B cell (primary cell): ENCODE results near the gene SDR39U1. TPM values are rescaled to one million over a fixed set of nuclear protein-coding genes. Genes with fewer than 3 reads are reported as not detected.

Source experiments
- ATAC-seq: fragments of 200-7000 bp; cut with Tn5 transposase; one replicate; pipeline ENCODE4 v1.10.0; 2021; ENCODE audit warnings: low read depth, mild to moderate bottlenecking, moderate number of reproducible peaks, moderate library complexity
- CTCF ChIA-PET: fragments of 350-600 bp; sonication (Branson Sonifier 250); formaldehyde crosslinking; loops from one replicate; lab custom pipeline; 2021; ENCODE audit warnings: antibody characterized with exemption, inconsistent platforms; lab: Charles Lee
- POLR2A ChIA-PET: fragments of 350-600 bp; sonication (Branson Sonifier 250); formaldehyde crosslinking; loops from one replicate; lab custom pipeline; 2021; ENCODE audit warnings: antibody characterized with exemption; lab: Charles Lee
- DNase-seq: peaks from one replicate; pipeline ENCODE4 v3.0.0; 2013
- H2AFZ ChIP-seq: 2 replicates; pipeline ENCODE4 v1.6.1; 2012; ENCODE audit warnings: mild to moderate bottlenecking, low read depth, low read length; ENCODE audit not compliant: insufficient read depth, poor library complexity, severe bottlenecking
- H3K27ac ChIP-seq, 2 donors: 1 replicate in 1 of 2; 2 replicates in 1 of 2; pipeline ENCODE4 v1.5.1; 2012 to 2013; ENCODE audit warnings: low read length in 2 of 2, mild to moderate bottlenecking in 2 of 2, moderate library complexity in 1 of 2
- H3K27me3 ChIP-seq, 4 experiments: fragments of 200-600 bp in 1 of 4; sonication (generic) in 1 of 4; replicated peaks in 1 of 4; 1 replicate in 2 of 4; 2 replicates in 2 of 4; pipeline versions ENCODE4 v1.6.1 to v1.7.0; 2013 to 2016; ENCODE audit warnings: low read length in 3 of 4, mild to moderate bottlenecking in 2 of 4, mixed read lengths in 1 of 4, moderate library complexity in 1 of 4; ENCODE audit not compliant: insufficient read depth in 4 of 4, control insufficient read depth in 3 of 4; ENCODE audit errors: control extremely low read depth in 1 of 4
- H3K36me3 ChIP-seq, 2 experiments: replicated peaks in 1 of 2; 1 replicate in 1 of 2; 2 replicates in 1 of 2; pipeline versions ENCODE4 v1.6.1 to v1.7.1; 2013; ENCODE audit warnings: low read length in 1 of 2; ENCODE audit not compliant: insufficient read depth in 2 of 2, control insufficient read depth in 1 of 2; ENCODE audit errors: control extremely low read depth in 1 of 2, extremely low read depth in 1 of 2
- H3K4me1 ChIP-seq, 2 donors: fragments of 200-600 bp in 1 of 2; sonication (generic) in 1 of 2; 1 replicate in 1 of 2; 2 replicates in 1 of 2; pipeline versions ENCODE4 v1.5.1 to v1.6.1; 2013 to 2017; ENCODE audit warnings: low read length in 2 of 2; ENCODE audit not compliant: control insufficient read depth in 2 of 2, insufficient read depth in 2 of 2
- H3K4me2 ChIP-seq: replicated peaks from 2 replicates; pipeline ENCODE3; 2012; ENCODE audit warnings: mild to moderate bottlenecking, low read depth, low read length; ENCODE audit not compliant: poor library complexity, severe bottlenecking
- H3K4me3 ChIP-seq, 5 experiments: fragments of 200-600 bp in 1 of 5; sonication (generic) in 1 of 5; 1 replicate in 3 of 5; 2 replicates in 2 of 5; pipeline versions ENCODE4 v1.5.1 to v1.7.0; 2011 to 2016; ENCODE audit warnings: low read length in 4 of 5, mild to moderate bottlenecking in 4 of 5, low read depth in 2 of 5, control low read depth in 1 of 5, moderate library complexity in 1 of 5; ENCODE audit not compliant: insufficient read depth in 1 of 5; ENCODE audit errors: control extremely low read depth in 1 of 5, extremely low read depth in 1 of 5
- H3K79me2 ChIP-seq: fragments of 200-600 bp; sonication (generic); one replicate; pipeline ENCODE4 v1.6.0; 2016; ENCODE audit warnings: low read length; ENCODE audit not compliant: control insufficient read depth, insufficient read depth
- H3K9ac ChIP-seq: fragments of 200-600 bp; sonication (generic); 2 replicates; pipeline ENCODE4 v1.6.1; 2017; ENCODE audit warnings: mild to moderate bottlenecking, low read length, moderate library complexity
- H3K9me3 ChIP-seq, 3 donors: one replicate each; pipeline versions ENCODE4 v1.6.1 to v1.7.1; 2013; ENCODE audit warnings: low read length in 2 of 3; ENCODE audit not compliant: control insufficient read depth in 2 of 3, insufficient read depth in 1 of 3; ENCODE audit errors: control extremely low read depth in 1 of 3
- H4K20me1 ChIP-seq: 2 replicates; pipeline ENCODE4 v1.6.0; 2012; ENCODE audit warnings: mild to moderate bottlenecking, low read length; ENCODE audit not compliant: insufficient read depth, control insufficient read depth, poor library complexity, severe bottlenecking
- H3K27ac Mint-ChIP-seq: one replicate; pipeline ENCODE4 v1.8.0; 2021; ENCODE audit warnings: mixed read lengths
- H3K27me3 Mint-ChIP-seq: one replicate; pipeline ENCODE4 v1.8.0; 2021; ENCODE audit warnings: mixed read lengths
- H3K4me1 Mint-ChIP-seq: one replicate; pipeline ENCODE4 v1.8.0; 2021; ENCODE audit warnings: mixed read lengths
- H3K4me3 Mint-ChIP-seq: one replicate; pipeline ENCODE4 v1.8.0; 2021; ENCODE audit warnings: mixed read lengths
- H3K9me3 Mint-ChIP-seq: one replicate; pipeline ENCODE4 v1.8.0; 2022; ENCODE audit warnings: mixed read lengths; ENCODE audit not compliant: insufficient read depth
- EZH2 ChIP-seq: IDR thresholded peaks from 2 replicates; pipeline ENCODE4 v1.6.1; 2012; ENCODE audit warnings: borderline replicate concordance, low read depth, mild to moderate bottlenecking, moderate library complexity, low read length; ENCODE audit not compliant: insufficient read depth, poor library complexity, severe bottlenecking
- WGBS: methylation state at CpG from one replicate; pipeline ENCODE4 v1.1.5; 2013; ENCODE audit warnings: missing lambda C conversion rate; ENCODE audit not compliant: insufficient coverage; 5-methylcytosine and 5-hydroxymethylcytosine counted together
- intact Hi-C: fragments of 100-400 bp; cut with micrococcal nuclease; formaldehyde crosslinking; loops from one replicate; pipeline ENCODE4 v1.10.0; 2022
- polyA plus RNA-seq: library from polyadenylated mRNA; depleted of rRNA; stranded (reverse); fragments of >200 nt; gene quantifications from 2 replicates; pipeline ENCODE4 v1.2.3, GENCODE V29; 2012
- total RNA-seq, 2 donors: library from RNA; stranded (reverse); fragments of 120-200 nt in 1 of 2; gene quantifications; 1 replicate in 1 of 2; 2 replicates in 1 of 2; pipeline versions ENCODE4 v1.2.3 to v1.2.4, GENCODE V29; 2013 to 2022
- TF ChIP-seq, protein P1 (sequence below): fragments of 200-600 bp; IDR thresholded peaks from one replicate; pipeline ENCODE4 v1.8.0; 2022; ENCODE audit warnings: antibody characterized with exemption, mild to moderate bottlenecking

Gene SDR39U1
- total and polyA plus RNA-seq, 2 donors (not counting 1 experiment from before 2014, with no cell fraction given): 126 to 247 TPM

DNA sequence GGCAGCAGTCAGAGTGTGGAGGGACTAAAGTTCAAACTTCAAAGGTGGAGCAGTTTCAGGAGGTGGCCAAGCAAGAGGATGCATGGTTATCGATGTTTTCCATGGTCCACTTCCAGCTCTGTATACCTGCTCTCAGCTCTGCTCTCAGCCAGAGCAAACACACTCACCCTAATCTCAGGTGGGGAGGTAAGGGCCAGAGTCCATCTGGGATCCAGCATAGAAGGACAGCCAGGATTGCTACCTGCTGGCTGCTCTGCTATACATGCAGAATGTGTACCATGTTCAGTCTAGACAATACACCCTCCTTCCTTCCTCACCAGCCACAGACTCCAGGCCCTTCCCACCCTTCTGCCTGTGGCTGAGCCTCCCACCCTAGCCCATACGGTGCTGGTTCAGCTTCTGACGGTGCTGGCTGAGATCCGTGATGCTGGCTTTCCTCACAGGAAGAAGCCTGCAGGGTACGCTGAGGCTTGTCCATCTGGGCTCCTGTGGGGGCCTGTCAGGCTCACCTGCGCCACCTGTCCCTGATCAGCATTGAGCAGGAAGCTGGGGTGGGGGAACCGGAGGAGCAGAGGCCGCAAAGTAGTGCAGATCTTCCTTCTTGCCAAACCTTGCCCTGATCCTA lies 15.6 kb downstream of the SDR39U1 start:
- no peaks in the 10 kb centered on the region for H3K27me3 Mint-ChIP-seq
- TF ChIP-seq, protein P1, sequence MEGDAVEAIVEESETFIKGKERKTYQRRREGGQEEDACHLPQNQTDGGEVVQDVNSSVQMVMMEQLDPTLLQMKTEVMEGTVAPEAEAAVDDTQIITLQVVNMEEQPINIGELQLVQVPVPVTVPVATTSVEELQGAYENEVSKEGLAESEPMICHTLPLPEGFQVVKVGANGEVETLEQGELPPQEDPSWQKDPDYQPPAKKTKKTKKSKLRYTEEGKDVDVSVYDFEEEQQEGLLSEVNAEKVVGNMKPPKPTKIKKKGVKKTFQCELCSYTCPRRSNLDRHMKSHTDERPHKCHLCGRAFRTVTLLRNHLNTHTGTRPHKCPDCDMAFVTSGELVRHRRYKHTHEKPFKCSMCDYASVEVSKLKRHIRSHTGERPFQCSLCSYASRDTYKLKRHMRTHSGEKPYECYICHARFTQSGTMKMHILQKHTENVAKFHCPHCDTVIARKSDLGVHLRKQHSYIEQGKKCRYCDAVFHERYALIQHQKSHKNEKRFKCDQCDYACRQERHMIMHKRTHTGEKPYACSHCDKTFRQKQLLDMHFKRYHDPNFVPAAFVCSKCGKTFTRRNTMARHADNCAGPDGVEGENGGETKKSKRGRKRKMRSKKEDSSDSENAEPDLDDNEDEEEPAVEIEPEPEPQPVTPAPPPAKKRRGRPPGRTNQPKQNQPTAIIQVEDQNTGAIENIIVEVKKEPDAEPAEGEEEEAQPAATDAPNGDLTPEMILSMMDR: no peak
- TF ChIP-seq EZH2: no peak
- H3K9me3 Mint-ChIP-seq: no peaks in the 10 kb centered on the region
- H2AFZ ChIP-seq: no peak overlapping the region
- no peaks in the 10 kb centered on the region for H3K9me3 ChIP-seq
- peaks cover 34% of the 10 kb centered on the region for H3K79me2 ChIP-seq
- no peak for ATAC-seq
- H3K27ac ChIP-seq: no peak overlapping the region
- no peak overlapping the region for H3K4me3 Mint-ChIP-seq
- intact Hi-C loops: no loop called here
- no peak overlapping the region for H3K4me3 ChIP-seq
- peaks cover 12% of the 10 kb centered on the region for H4K20me1 ChIP-seq
- H3K27me3 ChIP-seq: no peaks in the 10 kb centered on the region
- no peak overlapping the region for H3K9ac ChIP-seq
- ChIA-PET POLR2A (no interaction called here), CTCF (interaction anchor here (1.3 to 17.4 kb wide), 2 partner anchors 9 to 93 kb away, joined by 5 to 650 read pairs; partner anchors contain the start of genes ADCY4 and RIPK3)
- peaks cover 0 to 8% of the 10 kb centered on the region in 2 experiments for H3K36me3 ChIP-seq
- peak overlapping the region; percentile 69 for H3K27ac Mint-ChIP-seq
- peaks cover 27 to 41% of the 10 kb centered on the region in 2 donors for H3K4me1 ChIP-seq
- H3K4me2 ChIP-seq: no peak overlapping the region
- H3K4me1 Mint-ChIP-seq: peaks cover 23% of the 10 kb centered on the region
- WGBS: 30% methylated on average over 5 of the region's 8 CpGs
- DNase-seq: no peak

DNA sequence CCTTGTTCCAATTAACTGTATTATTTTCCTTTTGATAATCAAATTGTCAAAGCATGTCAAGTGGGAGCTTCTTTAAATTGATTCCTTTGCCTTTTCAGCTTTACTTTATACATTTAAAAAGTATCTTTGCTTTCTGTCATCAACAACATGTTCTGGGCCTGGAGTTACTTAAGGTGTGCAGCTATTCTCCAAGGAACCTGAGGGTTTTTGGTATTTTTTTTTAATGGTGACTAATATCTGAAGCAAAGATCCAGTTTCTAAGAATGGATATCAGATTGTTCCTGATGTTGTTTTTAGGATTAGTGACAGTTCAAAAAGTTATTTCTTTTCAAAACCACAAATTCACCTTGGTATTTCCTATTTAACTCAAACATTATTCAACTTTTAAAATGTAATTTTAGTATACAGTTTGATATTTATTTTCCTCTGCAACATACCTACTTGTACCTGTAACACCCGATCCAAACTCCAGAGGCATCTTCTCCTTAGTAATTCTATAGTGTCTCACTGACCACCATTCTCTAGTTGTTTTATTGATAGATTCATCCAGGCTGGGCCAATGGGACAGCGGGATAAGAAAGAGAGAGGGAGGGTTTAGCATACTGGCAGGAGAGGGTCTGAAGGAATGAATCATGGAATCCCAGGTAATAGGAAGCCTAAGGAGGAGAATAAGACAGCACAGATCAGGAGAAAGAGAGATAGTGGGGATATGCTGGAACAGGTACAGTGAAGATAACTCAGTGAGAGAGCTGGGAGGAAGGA lies 16.2 kb downstream of the SDR39U1 start:
- DNase-seq: no peak
- H3K9ac ChIP-seq: no peak overlapping the region

More for the DNA sequence above, 16.2 kb downstream of the SDR39U1 start:
- Histone ChIP-seq H3K4me2 (no peak overlapping the region), H3K27ac (no peak overlapping the region), H4K20me1 (peaks cover 5% of the 10 kb centered on the region), H3K9me3 (no peaks in the 10 kb centered on the region), H3K36me3 (peaks cover 0 to 3% of the 10 kb centered on the region in 2 experiments), H3K79me2 (peaks cover 27% of the 10 kb centered on the region), H3K4me3 (no peak overlapping the region), H2AFZ (no peak overlapping the region), H3K27me3 (no peaks in the 10 kb centered on the region), H3K4me1 (peaks cover 20 to 34% of the 10 kb centered on the region in 2 donors)
- no peak for ATAC-seq
- ChIA-PET POLR2A (no interaction called here), CTCF (interaction anchor here (1.8 to 17.4 kb wide), 3 partner anchors 13 to 92 kb away, joined by 8 to 650 read pairs (median 21); partner anchors contain the start of genes ADCY4 and RIPK3)
- TF ChIP-seq, protein P1: no peak
- no peak for TF ChIP-seq EZH2
- no peaks in the 10 kb centered on the region for H3K9me3 Mint-ChIP-seq
- intact Hi-C loops: no loop called here
- peak overlapping the region; percentile 69 for H3K27ac Mint-ChIP-seq
- no peak overlapping the region for H3K4me3 Mint-ChIP-seq
- H3K4me1 Mint-ChIP-seq: peaks cover 16% of the 10 kb centered on the region
- no peaks in the 10 kb centered on the region for H3K27me3 Mint-ChIP-seq
- 100% methylated on average over 1 of the region's 2 CpGs for WGBS
